ENCODE measurements around the gene KHDRBS2.

Gene KHDRBS2

GRCh38 chr6:61867635-61868034 lies 418.4 kb downstream of the KHDRBS2 start:
- no peaks in the 10 kb centered on the region for H3K9me2 ChIP-seq (replicated peaks; ENCODE audit: insufficient read depth, low read length)
- H4K20me1 ChIP-seq (ENCODE audit: low read depth, low read length): no peaks in the 10 kb centered on the region
- H3F3A ChIP-seq (ENCODE audit: insufficient read depth): no peaks in the 10 kb centered on the region
- H3K27ac ChIP-seq (ENCODE audit: low read depth, low read length): no peak overlapping the region
- no peaks in the 10 kb centered on the region for H3K79me2 ChIP-seq (ENCODE audit: insufficient read depth, low read length)
- no peak overlapping the region for H3K9ac ChIP-seq (ENCODE audit: low read length)
- no peaks in the 10 kb centered on the region for H3K9me3 ChIP-seq (ENCODE audit: insufficient read depth, low read length)
- no peaks in the 10 kb centered on the region for H3K27me3 ChIP-seq (ENCODE audit: low read length)
- no peaks in the 10 kb centered on the region for H3K36me3 ChIP-seq (ENCODE audit: low read length)
- H2AFZ ChIP-seq (ENCODE audit: low read depth, low read length, severe bottlenecking): no peak overlapping the region
- H3K4me3 ChIP-seq (ENCODE audit: insufficient read depth, low read length, poor library complexity, severe bottlenecking): no peak overlapping the region
- no peak overlapping the region for H3K4me2 ChIP-seq (ENCODE audit: low read depth, low read length, poor library complexity, severe bottlenecking)
- TF ChIP-seq EZH2phosphoT487 (conservative IDR thresholded peaks at IDR 0.05; ENCODE audit: low read length) (no peak), CTCF (IDR thresholded peaks at IDR 0.05; ENCODE audit: insufficient read depth, low read length, poor library complexity, severe bottlenecking) (no peak)

- no peaks in the 10 kb centered on the region for H3K9me2 ChIP-seq (replicated peaks; ENCODE audit: insufficient read depth, low read length)
- no peak overlapping the region for H3K9ac ChIP-seq (ENCODE audit: low read length)
- H3K36me3 ChIP-seq (ENCODE audit: low read length): no peaks in the 10 kb centered on the region
- H3K27ac ChIP-seq (ENCODE audit: low read depth, low read length): no peak overlapping the region
- H4K20me1 ChIP-seq (ENCODE audit: low read depth, low read length): no peaks in the 10 kb centered on the region
- no peak overlapping the region for H3K4me2 ChIP-seq (ENCODE audit: low read depth, low read length, poor library complexity, severe bottlenecking)
- no peak overlapping the region for H3K4me3 ChIP-seq (ENCODE audit: insufficient read depth, low read length, poor library complexity, severe bottlenecking)
- no peak overlapping the region for H2AFZ ChIP-seq (ENCODE audit: low read depth, low read length, severe bottlenecking)
- no peak for TF ChIP-seq EZH2phosphoT487 (conservative IDR thresholded peaks at IDR 0.05; ENCODE audit: low read length)
- TF ChIP-seq CTCF (IDR thresholded peaks at IDR 0.05; ENCODE audit: insufficient read depth, low read length, poor library complexity, severe bottlenecking): no peak
- H3K9me3 ChIP-seq (ENCODE audit: insufficient read depth, low read length): no peaks in the 10 kb centered on the region
- H3K79me2 ChIP-seq (ENCODE audit: insufficient read depth, low read length): no peaks in the 10 kb centered on the region
- H3F3A ChIP-seq (ENCODE audit: insufficient read depth): no peaks in the 10 kb centered on the region
- H3K27me3 ChIP-seq (ENCODE audit: low read length): no peaks in the 10 kb centered on the region
Measured at GRCh38 chr6:61857541-61857940, 428.5 kb downstream of the KHDRBS2 start.

GRCh38 chr6:61841958-61842357 lies 444.1 kb downstream of the KHDRBS2 start:
- Histone ChIP-seq H3K9me2 (replicated peaks; ENCODE audit: insufficient read depth, low read length) (no peaks in the 10 kb centered on the region), H3K9ac (ENCODE audit: low read length) (no peak overlapping the region), H3K9me3 (ENCODE audit: insufficient read depth, low read length) (no peaks in the 10 kb centered on the region), H3K27me3 (ENCODE audit: low read length) (no peaks in the 10 kb centered on the region), H3F3A (ENCODE audit: insufficient read depth) (no peaks in the 10 kb centered on the region), H3K4me2 (ENCODE audit: low read depth, low read length, poor library complexity, severe bottlenecking) (no peak overlapping the region), H3K4me3 (ENCODE audit: insufficient read depth, low read length, poor library complexity, severe bottlenecking) (no peak overlapping the region), H3K36me3 (ENCODE audit: low read length) (no peaks in the 10 kb centered on the region), H3K27ac (ENCODE audit: low read depth, low read length) (no peak overlapping the region), H3K79me2 (ENCODE audit: insufficient read depth, low read length) (no peaks in the 10 kb centered on the region), H2AFZ (ENCODE audit: low read depth, low read length, severe bottlenecking) (no peak overlapping the region), H4K20me1 (ENCODE audit: low read depth, low read length) (no peaks in the 10 kb centered on the region)
- TF ChIP-seq EZH2phosphoT487 (conservative IDR thresholded peaks at IDR 0.05; ENCODE audit: low read length): no peak
- TF ChIP-seq CTCF (IDR thresholded peaks at IDR 0.05; ENCODE audit: insufficient read depth, low read length, poor library complexity, severe bottlenecking): no peak
